ENCODE measurements around the gene LRRK2.
A peak's percentile ranks its signal among the peaks of the same experiment; 100 is the strongest.

The LRRK2 gene

DNA sequence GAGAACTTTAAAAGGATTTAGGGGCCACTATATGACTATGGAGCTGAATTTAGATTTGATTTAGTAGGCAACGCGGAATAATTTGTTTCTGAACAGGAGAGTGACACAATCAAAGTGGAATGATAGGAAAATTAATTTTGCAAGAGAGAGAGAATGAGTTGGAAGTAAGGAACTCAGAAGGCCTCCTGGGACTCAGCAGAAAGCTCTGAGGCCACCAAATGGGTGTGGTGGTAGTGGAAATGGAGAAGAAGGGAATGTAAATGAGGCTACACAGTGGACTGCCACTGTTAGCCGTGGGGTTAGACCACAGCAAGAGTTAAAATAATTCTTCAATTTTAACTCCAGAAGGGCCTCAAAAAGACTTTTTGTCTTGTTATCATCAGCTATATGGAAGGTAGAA is 102.7 kb downstream of the LRRK2 start:
- TF ChIP-seq, protein P1, sequence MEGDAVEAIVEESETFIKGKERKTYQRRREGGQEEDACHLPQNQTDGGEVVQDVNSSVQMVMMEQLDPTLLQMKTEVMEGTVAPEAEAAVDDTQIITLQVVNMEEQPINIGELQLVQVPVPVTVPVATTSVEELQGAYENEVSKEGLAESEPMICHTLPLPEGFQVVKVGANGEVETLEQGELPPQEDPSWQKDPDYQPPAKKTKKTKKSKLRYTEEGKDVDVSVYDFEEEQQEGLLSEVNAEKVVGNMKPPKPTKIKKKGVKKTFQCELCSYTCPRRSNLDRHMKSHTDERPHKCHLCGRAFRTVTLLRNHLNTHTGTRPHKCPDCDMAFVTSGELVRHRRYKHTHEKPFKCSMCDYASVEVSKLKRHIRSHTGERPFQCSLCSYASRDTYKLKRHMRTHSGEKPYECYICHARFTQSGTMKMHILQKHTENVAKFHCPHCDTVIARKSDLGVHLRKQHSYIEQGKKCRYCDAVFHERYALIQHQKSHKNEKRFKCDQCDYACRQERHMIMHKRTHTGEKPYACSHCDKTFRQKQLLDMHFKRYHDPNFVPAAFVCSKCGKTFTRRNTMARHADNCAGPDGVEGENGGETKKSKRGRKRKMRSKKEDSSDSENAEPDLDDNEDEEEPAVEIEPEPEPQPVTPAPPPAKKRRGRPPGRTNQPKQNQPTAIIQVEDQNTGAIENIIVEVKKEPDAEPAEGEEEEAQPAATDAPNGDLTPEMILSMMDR (conservative IDR thresholded peaks at IDR 0.05; ENCODE audit: low read depth, low read length) = no peak
- DNase-seq (ENCODE audit: low read depth) = no peak
- H3K4me3 ChIP-seq (ENCODE audit: low read length) = no peak overlapping the region

DNA sequence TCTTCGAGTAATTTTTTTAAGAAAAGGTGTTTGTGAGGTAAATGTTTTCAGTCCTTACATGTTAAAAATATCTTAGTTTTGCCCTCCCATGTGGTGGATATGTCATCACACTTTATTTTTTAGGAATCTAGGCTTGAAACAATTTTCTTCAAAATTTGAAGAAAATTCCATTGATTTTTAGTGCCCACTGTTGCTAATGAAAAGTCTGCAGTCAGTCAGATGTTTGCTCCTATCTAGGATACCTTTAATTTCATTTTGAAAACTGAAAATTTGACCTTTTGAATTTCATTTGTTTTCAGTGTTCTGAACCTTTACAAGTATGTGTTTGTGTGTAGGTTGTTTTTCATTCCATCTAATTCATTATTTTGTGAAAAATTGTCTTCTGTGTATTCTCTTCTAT is 105.4 kb downstream of the LRRK2 start:
- TF ChIP-seq, protein P1 (conservative IDR thresholded peaks at IDR 0.05; ENCODE audit: low read depth, low read length) = no peak
- H3K4me3 ChIP-seq (ENCODE audit: low read length) = no peak overlapping the region

DNA sequence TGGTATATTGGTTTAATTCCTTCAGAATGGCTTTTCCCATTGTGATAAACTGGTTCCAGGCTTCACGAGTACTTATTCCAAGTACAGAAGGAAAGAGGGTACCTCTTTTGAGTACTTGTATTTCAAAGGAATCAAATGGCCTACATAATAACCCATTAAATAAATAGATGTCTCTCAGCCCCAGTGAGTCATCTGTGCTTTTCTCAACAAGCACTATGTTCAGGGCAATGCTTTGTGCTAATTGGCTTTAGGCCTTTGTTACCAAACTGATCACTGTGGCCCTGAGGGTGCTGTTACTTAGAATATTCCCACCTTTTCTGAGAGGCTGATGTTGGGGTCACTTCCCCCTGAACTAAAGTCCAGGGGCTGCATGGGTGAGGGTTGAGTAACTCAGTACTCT is 107.1 kb downstream of the LRRK2 start:
- TF ChIP-seq, protein P1 (conservative IDR thresholded peaks at IDR 0.05; ENCODE audit: low read depth, low read length) = no peak
- no peak overlapping the region for H3K4me3 ChIP-seq (ENCODE audit: low read length)
- DNase-seq (ENCODE audit: low read depth) = no peak

More for the DNA sequence above, 105.4 kb downstream of the LRRK2 start:
- DNase-seq (ENCODE audit: low read depth) = no peak

DNA sequence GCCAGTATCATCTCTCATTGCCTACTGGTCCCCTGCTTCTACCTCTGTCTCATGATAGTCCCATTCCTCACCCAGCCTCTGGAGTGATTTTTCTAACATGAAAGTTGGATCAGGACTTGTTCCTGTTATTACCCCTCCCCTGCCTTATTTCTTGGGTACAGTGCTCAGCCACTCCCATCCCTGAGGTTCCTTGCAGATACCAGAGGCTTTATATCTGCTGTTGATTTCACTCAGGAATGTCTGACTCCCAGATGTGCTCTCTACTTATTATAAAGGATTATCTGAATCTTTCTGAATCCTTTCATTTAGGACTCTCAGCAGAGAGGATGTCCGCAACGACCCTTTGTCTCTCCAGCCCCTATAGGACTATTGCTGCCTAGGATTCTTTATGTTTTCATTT is 111.2 kb downstream of the LRRK2 start:
- H3K4me3 ChIP-seq (ENCODE audit: low read length) = no peak overlapping the region
- no peak for DNase-seq (ENCODE audit: low read depth)
- TF ChIP-seq, protein P1 (conservative IDR thresholded peaks at IDR 0.05; ENCODE audit: low read depth, low read length) = no peak

DNA sequence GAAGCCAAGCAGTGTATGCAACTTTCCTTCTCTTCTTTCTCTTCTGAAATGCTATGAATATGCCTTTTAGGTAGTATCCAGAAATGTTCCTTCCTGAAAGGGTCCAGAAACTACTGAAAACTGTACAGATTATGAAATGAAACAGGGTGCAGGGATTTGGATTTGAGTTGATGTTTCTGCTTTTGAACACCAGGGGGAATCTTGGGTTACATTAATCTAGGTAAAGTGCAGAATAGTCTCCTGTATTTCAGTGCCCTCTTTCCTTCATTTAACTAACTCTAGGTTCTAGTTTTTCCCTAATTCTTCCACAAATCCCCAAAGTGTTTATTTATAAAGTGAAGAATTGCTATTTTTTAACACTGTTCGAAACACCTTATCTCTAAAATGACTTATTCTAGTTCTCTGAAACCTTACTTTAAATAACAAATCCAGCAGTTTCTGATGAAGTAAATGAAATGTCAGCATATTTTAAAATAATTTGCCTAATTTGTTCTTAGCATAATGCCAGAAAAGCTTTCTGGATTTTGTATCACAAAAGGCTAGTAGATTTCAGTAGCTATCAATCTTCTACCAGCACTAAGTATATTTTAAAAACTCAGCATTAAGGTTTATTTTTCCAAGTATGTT is 111.9 kb downstream of the LRRK2 start:
- no peak for DNase-seq (ENCODE audit: low read depth)
- H3K4me3 ChIP-seq (ENCODE audit: low read length) = no peak overlapping the region
- TF ChIP-seq, protein P1 (conservative IDR thresholded peaks at IDR 0.05; ENCODE audit: low read depth, low read length) = peak; percentile 70

DNA sequence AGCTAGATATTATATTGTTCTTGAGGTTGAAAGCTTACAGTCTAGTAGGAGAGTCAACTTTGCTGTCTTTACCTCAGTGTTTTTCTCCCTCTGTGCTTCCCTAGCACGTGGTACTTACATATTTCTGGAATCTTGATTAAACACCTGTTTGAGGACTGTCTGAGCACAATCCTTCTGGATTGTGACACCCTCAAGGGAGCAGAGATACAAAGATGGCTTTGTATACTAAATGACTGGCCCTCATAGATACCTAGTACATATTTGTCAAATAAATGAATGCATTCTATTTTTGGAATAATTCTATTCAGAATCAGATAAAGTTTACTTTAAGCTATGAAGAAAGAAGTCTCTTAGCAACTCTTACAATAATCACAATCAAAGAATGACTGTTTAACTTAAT is 113.3 kb downstream of the LRRK2 start:
- DNase-seq (ENCODE audit: low read depth) = no peak
- TF ChIP-seq, protein P1 (conservative IDR thresholded peaks at IDR 0.05; ENCODE audit: low read depth, low read length) = no peak

DNA sequence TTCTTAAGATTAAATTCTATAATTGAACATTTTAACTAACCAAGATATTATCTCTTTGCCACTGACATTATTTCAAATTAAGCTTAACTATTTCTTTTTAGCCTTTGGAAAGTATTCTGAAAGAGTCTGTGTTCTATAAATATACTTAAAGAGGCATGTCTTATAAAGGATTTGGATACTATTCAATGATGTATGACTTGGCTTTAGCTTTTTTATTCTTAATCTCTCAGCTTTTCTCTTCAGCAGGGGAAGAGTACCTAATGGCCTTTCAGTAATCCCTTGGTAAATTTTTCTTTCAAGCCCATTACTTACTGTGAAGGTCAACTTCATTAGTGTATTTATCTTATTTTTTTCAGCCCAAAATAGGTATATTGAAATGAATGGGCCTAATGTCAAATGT is 113.8 kb downstream of the LRRK2 start:
- H3K4me3 ChIP-seq (ENCODE audit: low read length) = no peak overlapping the region
- TF ChIP-seq, protein P1 (conservative IDR thresholded peaks at IDR 0.05; ENCODE audit: low read depth, low read length) = no peak
- peak; percentile 72 for DNase-seq (ENCODE audit: low read depth)

More for the DNA sequence above, 113.3 kb downstream of the LRRK2 start:
- H3K4me3 ChIP-seq (ENCODE audit: low read length) = no peak overlapping the region

All from retinal pigment epithelial cell (primary cell).